ENCODE measurements around the gene AGTRAP.

The AGTRAP gene

GRCh38 chr1:11780380-11781147 is 44.6 kb downstream of the AGTRAP start:
- in situ Hi-C loops (cut with MboI; ENCODE audit: low sequenced_read_pairs), result no loop called here

DNA sequence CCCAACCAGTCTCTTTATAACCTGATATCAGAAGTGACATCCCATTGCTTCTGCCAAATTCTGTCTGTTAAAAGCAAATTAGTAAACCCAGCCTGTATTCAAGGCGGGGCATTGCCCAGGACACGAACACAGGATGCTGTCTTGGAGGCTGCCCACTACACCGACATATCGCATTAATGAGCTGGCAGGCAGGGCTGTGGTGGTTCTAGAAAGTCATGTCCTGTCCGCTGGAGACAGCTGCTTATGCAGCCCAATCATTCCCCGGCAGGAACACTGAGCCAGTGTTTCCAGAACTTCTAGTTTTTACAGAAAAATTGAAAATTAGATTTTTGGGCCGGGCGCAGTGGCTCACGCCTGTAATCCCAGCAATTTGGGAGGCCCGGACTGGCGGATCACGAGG is 45.4 kb downstream of the AGTRAP start:
- in situ Hi-C loops (cut with MboI; ENCODE audit: low sequenced_read_pairs), result no loop called here

GRCh38 chr1:11782127-11782708 is 46.3 kb downstream of the AGTRAP start:
- in situ Hi-C loops (cut with MboI; ENCODE audit: low sequenced_read_pairs), result no loop called here

GRCh38 chr1:11783556-11783955 is 47.6 kb downstream of the AGTRAP start:
- in situ Hi-C loops (cut with MboI; ENCODE audit: low sequenced_read_pairs), result no loop called here

DNA sequence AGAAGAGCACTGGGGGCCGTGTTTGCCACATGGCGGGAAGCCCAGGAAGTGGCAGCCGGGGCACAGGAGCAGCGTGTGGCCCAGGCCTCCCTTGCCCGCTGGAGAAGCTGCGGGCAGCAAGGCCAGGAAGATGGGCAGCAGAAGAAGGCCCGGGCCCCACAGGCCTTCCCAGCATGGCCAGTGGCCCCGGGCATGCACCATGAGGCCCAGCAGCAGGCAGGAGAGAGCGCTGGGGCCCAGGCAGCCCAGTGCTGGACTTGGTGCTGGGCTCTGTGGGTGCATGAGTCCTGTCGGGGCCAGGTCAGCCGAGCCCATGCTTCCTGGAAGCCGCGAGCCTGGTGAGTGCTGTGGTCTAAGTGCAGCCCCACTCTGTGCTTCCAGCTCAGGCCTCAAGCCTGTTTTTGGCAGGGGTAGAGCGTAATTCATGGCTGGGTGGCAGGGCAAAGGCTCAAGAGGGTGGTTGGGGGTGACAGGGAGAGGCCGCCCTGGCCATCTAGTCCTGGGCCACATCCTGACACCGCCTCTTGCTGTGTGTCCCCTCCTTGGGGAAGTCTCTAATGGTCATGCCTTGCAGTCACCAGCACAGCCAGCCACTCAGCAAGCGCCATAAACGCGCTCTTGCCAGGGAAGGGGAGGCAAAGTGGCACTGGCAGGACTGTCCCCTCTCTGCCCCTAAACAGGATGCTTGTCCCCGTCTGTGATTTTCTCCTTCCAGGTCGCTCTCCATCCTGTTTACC is 48.5 kb downstream of the AGTRAP start:
- in situ Hi-C loops (cut with MboI; ENCODE audit: low sequenced_read_pairs), result no loop called here

DNA sequence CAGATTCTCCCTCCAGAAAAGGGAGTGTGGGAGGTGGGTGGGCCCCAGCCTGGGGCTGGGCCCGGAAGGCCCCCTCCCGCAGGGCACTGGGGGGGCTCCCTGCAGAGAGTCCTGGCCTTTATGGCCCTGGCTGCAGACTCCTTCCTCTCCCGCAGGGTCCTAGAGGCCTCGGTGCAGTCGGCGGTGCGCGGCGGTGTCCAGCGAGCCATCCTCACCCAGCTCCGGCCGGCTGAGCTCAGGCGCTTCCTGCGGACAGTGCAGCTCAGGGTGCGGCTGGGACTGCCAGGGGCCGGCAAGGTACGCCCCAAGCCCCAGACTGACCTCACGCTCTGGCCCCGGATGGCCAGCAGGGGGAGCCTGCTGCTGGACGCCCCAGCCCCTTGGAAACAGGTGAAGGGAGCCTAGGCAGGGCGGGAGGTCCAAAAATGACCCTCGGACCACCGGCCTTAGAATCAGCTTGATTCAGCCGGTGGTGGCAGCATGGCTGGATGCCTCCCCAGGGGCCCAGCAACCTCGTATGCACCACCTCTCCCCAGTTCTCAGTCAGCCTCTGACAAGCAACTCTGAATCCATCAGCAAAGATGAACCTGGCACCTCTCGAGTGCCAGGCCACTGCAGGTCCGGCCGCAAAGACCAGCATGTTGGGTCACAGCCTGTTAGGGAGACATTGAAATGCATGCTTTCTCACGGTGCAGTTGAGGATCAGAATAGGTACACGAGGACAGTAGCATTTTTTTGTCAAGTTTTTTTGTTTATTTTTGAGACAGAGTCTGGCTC is 49.2 kb downstream of the AGTRAP start:
- in situ Hi-C loops (cut with MboI; ENCODE audit: low sequenced_read_pairs), result no loop called here

GRCh38 chr1:11786168-11786567 is 50.2 kb downstream of the AGTRAP start:
- in situ Hi-C loops (cut with MboI; ENCODE audit: low sequenced_read_pairs), result no loop called here

GRCh38 chr1:11787251-11787803 is 51.4 kb downstream of the AGTRAP start:
- in situ Hi-C loops (cut with MboI; ENCODE audit: low sequenced_read_pairs), result no loop called here

DNA sequence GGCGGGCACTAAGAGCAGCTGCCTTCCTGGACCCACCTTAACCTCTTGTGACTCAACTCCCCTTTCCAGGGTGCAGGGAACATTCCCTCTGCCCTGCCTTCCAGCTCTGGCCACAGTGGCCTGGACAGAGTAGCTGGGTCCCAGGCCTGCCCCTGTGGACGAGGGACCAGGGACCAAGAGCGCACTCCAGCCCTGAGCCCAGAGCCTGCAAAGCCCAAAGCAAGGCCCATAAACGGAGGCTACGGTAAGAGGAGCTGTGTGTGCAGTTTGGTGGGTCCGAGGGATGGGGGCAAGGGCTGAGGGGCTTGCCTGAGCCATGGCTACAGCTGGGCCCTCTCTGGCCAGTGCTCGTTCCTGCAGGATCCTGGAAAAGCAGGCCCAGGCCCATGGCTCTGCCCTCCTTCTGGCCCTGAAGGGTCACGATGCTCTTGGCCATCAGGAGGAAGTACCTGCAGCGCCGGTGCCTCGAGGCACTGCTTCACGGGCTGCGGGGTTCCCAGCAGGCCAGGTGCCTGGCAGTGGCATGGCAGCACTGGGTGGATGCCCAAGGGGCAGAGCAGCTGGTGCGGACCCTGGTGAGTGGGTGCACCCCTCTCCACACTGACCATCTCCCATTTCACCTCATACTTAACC is 52.0 kb downstream of the AGTRAP start:
- in situ Hi-C loops (cut with MboI; ENCODE audit: low sequenced_read_pairs), result no loop called here

DNA sequence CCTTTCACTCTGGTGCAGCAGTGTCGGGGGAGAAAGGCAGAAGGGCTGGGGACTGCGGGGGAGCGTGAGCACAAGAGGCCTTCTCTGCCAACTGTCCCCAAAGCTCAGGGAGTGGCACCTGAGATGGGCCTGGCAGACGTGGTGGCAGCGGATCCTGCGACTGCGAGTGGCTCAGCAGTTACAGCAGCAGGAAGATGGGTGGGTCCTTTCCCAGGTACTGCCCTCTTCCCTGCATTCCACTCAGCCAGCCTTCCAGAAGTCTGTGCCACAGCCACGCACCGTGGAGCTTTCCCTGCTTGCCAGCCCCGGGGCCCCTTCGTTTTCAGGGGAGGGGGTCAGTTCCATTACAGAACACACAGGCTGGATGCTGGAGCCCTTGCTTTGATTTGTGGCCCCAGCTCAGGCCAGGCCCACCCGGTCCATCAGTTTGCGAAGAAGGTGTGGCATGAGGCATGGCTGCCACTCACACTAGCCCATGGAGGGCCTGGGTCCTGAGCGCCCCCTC is 52.7 kb downstream of the AGTRAP start:
- in situ Hi-C loops (cut with MboI; ENCODE audit: low sequenced_read_pairs), result no loop called here

DNA sequence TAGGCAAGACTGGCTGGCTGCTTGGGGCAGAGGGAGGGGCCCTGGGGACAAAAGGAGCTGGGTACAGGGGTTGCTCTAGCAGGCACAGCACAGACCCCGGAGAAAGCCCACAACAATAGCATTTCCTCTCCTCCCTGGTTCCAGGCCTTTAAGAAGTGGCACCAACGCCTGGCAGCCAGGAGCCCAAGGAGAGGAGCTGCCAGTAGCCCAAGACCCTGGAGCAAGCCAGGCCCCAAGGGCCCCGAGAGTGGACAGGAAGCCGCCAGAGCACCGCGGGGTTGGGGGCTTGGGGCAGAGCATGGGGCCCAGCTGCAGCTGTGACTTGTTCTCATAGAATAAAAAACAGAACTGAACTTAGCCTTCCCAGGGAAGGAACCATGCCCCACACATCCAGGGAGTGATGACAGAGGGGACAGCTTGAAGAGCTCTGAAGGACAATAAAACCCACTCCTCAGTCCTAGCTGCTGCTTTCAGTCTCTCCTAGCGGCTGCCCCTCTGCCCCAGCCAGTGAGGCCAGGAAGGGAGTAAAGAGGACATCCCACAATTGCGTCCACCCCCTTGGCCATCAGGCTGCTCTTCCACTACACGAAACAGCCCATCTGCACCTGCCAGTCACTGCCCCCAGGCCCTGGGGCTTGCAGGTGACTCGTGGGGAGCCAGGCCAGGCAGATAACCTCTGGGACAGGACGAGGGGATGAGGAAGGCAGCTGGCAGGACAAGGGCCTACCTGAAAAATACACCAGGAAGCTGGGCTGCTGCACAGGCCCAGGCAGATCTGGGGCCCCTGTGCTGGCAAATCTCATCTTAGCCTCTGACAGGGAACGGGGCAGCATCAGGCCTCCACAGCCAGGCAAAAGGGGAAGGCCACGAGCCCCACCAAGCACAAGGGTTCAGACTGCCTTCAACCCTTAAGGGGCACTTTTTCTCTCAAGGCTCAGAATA is 53.5 kb downstream of the AGTRAP start:
- in situ Hi-C loops (cut with MboI; ENCODE audit: low sequenced_read_pairs), result no loop called here

DNA sequence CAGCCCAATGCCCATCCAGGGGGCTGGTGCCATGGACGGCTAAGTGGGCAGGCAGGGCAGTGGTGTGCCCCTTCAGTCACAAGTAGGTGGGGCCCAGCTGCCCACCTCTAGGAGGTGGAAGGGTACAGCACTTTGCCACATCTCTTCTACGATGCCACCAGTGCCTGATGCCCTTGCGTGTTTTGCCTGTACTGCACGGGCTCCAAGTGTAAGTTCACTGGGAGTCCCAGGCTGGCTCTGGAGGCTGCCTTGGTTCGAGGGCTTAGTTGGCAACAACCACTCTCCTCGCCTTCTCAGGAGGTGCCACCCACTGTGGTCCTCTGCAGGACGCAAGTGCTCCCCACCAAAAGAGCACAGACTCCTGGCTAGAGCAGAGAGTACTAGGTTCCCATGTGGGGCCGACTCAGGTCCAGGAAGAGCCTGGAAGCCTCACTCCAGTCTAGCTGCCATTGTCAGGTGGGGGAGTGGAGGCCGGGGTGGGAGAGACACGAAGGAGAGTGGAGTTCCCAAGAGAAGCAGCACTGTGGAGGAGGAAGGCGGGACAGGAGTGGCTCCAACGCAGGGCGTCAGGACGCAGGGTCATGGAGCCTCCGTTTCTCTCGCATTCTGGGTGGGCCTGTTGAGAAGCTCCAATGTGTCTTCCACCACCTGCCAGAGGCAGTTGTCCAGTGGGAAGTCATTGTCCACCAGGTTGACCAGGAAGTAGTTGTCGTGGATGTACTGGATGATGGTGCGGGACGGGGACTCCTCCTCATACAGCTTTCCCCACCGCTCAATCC is 54.4 kb downstream of the AGTRAP start:
- in situ Hi-C loops (cut with MboI; ENCODE audit: low sequenced_read_pairs), result no loop called here

DNA sequence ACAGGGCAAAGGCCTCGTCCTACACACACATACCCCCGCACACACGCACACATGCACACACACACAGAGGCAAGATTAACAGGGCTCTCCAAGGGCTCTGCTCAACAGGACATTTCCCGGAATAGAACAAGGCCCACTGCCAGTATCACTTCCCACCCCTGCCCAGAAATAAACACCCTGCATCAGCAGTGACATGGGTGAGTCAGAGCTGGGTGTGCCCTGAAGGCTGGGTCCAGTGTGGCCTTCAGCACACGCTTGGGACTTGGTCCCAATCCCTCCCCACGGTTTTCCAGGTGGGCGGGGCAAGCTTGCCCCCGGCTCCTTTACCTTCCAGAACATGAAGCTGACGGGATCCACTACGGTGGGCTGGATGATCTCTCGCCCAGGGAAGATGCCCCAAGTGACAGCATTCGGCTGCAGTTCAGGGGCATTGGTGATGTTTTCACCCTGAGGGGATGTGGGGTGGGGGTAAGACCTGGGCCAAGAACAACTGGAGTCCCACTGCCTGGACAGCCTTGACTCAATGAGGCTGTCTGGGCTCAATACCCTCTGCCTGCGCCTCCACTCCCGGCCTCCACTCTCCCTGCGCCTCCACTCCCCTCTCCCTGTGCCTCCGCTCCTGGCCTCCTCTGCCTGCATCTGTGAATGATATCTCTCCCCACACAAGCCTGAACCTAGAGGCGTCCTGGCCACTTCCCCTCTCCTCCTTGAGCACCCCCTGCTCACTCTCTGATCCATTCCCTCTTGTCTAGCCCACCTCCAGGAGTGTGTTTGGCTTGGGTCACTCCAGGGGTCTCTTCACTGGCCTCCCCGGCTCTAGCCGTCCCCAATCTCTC is 55.2 kb downstream of the AGTRAP start:
- in situ Hi-C loops (cut with MboI; ENCODE audit: low sequenced_read_pairs), result no loop called here

DNA sequence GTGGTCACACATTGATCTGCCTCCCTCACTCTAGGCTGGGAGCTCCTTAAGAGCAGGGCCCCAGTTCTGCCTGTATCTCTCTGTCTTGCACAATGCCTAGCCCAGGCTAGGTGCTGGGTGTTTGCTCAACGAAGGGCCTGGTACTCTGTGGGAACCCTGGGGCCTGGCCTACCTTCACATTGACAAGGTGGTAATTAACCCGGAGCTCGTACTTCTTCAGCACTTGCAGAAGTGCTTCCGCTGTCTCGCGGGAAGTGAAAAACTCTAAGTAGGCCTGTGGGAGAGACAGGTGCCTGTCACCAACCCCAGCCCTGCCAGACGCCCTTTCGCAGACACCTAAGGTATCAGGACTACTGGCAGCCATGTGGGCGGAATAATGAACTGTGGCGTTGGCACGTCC is 56.2 kb downstream of the AGTRAP start:
- in situ Hi-C loops (cut with MboI; ENCODE audit: low sequenced_read_pairs), result no loop called here

GRCh38 chr1:11793819-11794218 is 57.9 kb downstream of the AGTRAP start:
- in situ Hi-C loops (cut with MboI; ENCODE audit: low sequenced_read_pairs), result no loop called here

DNA sequence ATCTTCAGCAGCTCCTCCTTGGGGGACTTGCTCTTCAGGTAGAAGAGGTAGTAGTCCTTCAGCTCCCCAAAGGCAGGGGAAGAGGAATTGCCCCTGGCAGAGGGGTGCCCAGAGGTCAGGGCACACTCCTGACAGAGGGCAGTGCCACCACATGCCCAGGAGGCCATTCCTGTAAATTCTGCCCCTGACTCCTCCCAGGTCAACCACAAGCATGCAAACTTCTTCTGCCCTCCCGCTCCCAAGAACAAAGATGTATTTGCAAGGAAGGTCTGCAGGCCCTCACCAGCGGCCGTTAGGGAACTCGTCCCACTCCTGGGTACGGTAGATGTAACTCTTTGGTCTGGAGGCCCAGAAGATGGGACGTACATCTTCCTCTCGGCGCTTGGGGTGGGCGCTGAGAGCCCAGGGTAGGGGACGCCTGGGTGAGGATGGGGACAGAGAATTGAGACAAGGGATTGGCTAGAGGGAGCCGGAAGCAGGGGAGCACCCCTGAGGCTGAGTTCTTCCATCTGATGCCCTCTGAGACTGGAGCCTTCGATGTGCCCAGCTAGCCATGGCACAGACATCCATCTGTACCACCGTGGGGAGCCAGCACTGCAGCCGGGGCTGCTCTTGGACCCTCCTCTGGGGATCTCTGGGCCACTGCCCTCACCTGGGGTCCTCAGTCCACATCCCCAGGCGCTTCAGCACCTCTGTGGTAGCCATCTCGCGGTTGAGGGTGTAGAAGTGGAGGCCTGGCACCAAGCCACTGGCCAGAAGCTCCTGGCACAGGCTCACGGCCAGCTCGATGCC is 58.7 kb downstream of the AGTRAP start:
- in situ Hi-C loops (cut with MboI; ENCODE audit: low sequenced_read_pairs), result no loop called here
